HepG2 (cell line): ENCODE data around the gene MASTL. TPM values are rescaled to one million over a fixed set of nuclear protein-coding genes. Genes with fewer than 3 reads are reported as not detected.

Source experiments
- AHR ChIP-seq: IDR thresholded peaks from 2 replicates; pipeline ENCODE4 v1.6.1; 2018; ENCODE audit warnings: missing genetic modification reagents, missing compliant biosample characterization
- AKAP8 ChIP-seq: sonication (generic); formaldehyde crosslinking; IDR thresholded peaks from 2 replicates; pipeline ENCODE4 v1.5.1; 2020; ENCODE audit warnings: mild to moderate bottlenecking, missing genetic modification reagents
- FOSL2 ChIP-seq: sonication (generic); formaldehyde crosslinking; IDR thresholded peaks from 2 replicates; pipeline ENCODE4 v1.4.0; 2020; ENCODE audit warnings: missing genetic modification reagents
- FOXA3 ChIP-seq: IDR thresholded peaks from 2 replicates; pipeline ENCODE4 v1.6.1; 2016; ENCODE audit warnings: missing genetic modification reagents, missing compliant biosample characterization
- HOXA3 ChIP-seq: sonication (generic); formaldehyde crosslinking; IDR thresholded peaks from 2 replicates; pipeline ENCODE4 v1.5.0; 2020; ENCODE audit warnings: missing genetic modification reagents
- MTF1 ChIP-seq: sonication (generic); formaldehyde crosslinking; IDR thresholded peaks from 2 replicates; pipeline ENCODE4 v1.5.0; 2020; ENCODE audit warnings: missing genetic modification reagents
- MXD4 ChIP-seq: IDR thresholded peaks from 2 replicates; pipeline ENCODE4 v1.6.1; 2016; ENCODE audit warnings: mild to moderate bottlenecking, missing biosample characterization, missing genetic modification reagents
- POGZ ChIP-seq: sonication (generic); formaldehyde crosslinking; IDR thresholded peaks from 2 replicates; pipeline ENCODE4 v1.4.0; 2020; ENCODE audit warnings: mild to moderate bottlenecking, missing genetic modification reagents
- STAG1 ChIP-seq: sonication (generic); formaldehyde crosslinking; IDR thresholded peaks from 2 replicates; pipeline ENCODE4 v1.4.0; 2020; ENCODE audit warnings: missing genetic modification reagents
- ZEB1 ChIP-seq: IDR thresholded peaks from 2 replicates; pipeline ENCODE4 v1.6.1; 2012; ENCODE audit warnings: mild to moderate bottlenecking, low read depth, inconsistent platforms; ENCODE audit not compliant: insufficient replicate concordance
- ZKSCAN8 ChIP-seq: IDR thresholded peaks from 2 replicates; pipeline ENCODE4 v1.6.1; 2016; ENCODE audit warnings: borderline replicate concordance, missing genetic modification reagents, missing compliant biosample characterization
- ZMAT3 ChIP-seq: sonication (generic); formaldehyde crosslinking; conservative IDR thresholded peaks from 2 replicates; pipeline ENCODE4 v1.7.0; 2021; ENCODE audit warnings: missing genetic modification reagents
- ZMYM4 ChIP-seq: sonication (generic); formaldehyde crosslinking; IDR thresholded peaks from 2 replicates; pipeline ENCODE4 v1.8.1; 2023; ENCODE audit warnings: mild to moderate bottlenecking, missing genetic modification reagents
- ZNF275 ChIP-seq: sonication (generic); formaldehyde crosslinking; IDR thresholded peaks from 2 replicates; pipeline ENCODE4 v1.8.0; 2022; ENCODE audit warnings: missing genetic modification reagents, mild to moderate bottlenecking, inconsistent platforms, borderline replicate concordance
- ZNF737 ChIP-seq: sonication (generic); formaldehyde crosslinking; IDR thresholded peaks from 2 replicates; pipeline ENCODE4 v1.5.0; 2020; ENCODE audit warnings: missing genetic modification reagents, mild to moderate bottlenecking, borderline replicate concordance
- ZNF775 ChIP-seq: sonication (generic); formaldehyde crosslinking; IDR thresholded peaks from 2 replicates; pipeline ENCODE4 v1.4.0; 2020; ENCODE audit warnings: missing genetic modification reagents, mild to moderate bottlenecking, moderate library complexity, borderline replicate concordance
- ZNF790 ChIP-seq: sonication (generic); formaldehyde crosslinking; IDR thresholded peaks from 2 replicates; pipeline ENCODE4 v1.8.0; 2022; ENCODE audit warnings: missing genetic modification reagents, mild to moderate bottlenecking, borderline replicate concordance
- ZZZ3 ChIP-seq: sonication (generic); formaldehyde crosslinking; IDR thresholded peaks from 2 replicates; pipeline ENCODE4 v1.4.0; 2020; ENCODE audit warnings: missing genetic modification reagents, mild to moderate bottlenecking, borderline replicate concordance
- polyA plus RNA-seq, 8 experiments: library from polyadenylated mRNA; depleted of rRNA in 3 of 8; stranded (reverse) in 7 of 8; unstranded in 1 of 8; fragments of >200 nt; fragmentation: Illumina TruSeq in 4 of 8; extraction: Trizol in 4 of 8; gene quantifications; 2 replicates each; pipeline versions ENCODE4 v1.2.1 to v1.2.3, GENCODE V29; 2011 to 2016; ENCODE audit warnings: low read depth in 4 of 8, missing spikeins in 1 of 8, mixed read lengths in 1 of 8; ENCODE audit not compliant: insufficient read depth in 1 of 8
- total RNA-seq, 5 experiments: library from RNA; depleted of rRNA; stranded (reverse); fragments of >200 nt; fragmentation: Illumina TruSeq; extraction: Trizol; gene quantifications; 2 replicates each; pipeline ENCODE4 v1.2.3, GENCODE V29; 2016; ENCODE audit warnings: low read depth in 1 of 5
- TF ChIP-seq, protein P1 (sequence below): sonication (generic); formaldehyde crosslinking; IDR thresholded peaks from 2 replicates; pipeline ENCODE4 v1.5.1; 2020; ENCODE audit warnings: mild to moderate bottlenecking, missing genetic modification reagents, borderline replicate concordance
- TF ChIP-seq, protein P2 (sequence below), 2 experiments: sonication (generic) in 1 of 2; formaldehyde crosslinking in 1 of 2; IDR thresholded peaks; 2 replicates each; pipeline versions ENCODE4 v1.4.0 to v1.6.1; 2018 to 2020; ENCODE audit warnings: missing genetic modification reagents in 2 of 2, borderline replicate concordance in 1 of 2, low read depth in 1 of 2, mild to moderate bottlenecking in 1 of 2, missing biosample characterization in 1 of 2

The MASTL gene
- total and polyA plus RNA-seq, 2 of the 13 experiments (the other 11 are each of a cell fraction or from before 2014, with no cell fraction given) = 6.0 to 18.0 TPM

DNA sequence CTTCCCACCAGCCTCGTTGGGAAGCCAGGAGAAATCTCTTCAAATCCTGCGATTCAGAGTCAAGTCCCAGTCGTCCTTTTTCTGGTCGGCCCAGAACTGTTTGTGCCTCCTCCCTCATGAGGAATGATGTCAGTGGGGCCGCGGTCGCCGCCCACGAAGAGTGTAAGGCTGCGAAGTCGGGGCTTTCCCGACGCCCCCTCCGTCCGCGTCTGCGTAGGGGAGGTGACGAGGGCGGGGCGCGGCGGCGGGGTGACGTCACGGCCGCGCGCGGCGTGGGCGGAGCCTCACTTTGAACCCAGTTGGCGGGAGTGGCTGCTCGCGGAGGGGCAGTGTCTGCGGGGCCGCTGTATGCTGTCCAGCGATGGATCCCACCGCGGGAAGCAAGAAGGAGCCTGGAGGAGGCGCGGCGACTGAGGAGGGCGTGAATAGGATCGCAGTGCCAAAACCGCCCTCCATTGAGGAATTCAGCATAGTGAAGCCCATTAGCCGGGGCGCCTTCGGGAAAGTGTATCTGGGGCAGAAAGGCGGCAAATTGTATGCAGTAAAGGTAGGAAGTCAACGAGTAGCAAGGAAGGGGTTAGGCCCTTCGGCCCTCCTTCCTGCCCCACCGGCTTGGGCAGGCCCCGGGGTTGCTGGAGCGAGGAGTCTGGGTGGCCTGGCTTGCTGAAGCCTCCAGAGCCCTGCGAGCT lies at the start of gene MASTL (continued):
- peak; percentile 62; the same call in 1 of the 2 replicates for TF ChIP-seq ZMYM4 (CRISPR knock-in tag)
- no peak for TF ChIP-seq AKAP8 (CRISPR knock-in tag)
- TF ChIP-seq STAG1 (CRISPR knock-in tag) = no peak
- no peak for TF ChIP-seq MTF1
- peak; percentile 95 for TF ChIP-seq HOXA3 (CRISPR knock-in tag)
- no peak for TF ChIP-seq ZNF737 (CRISPR knock-in tag)
- TF ChIP-seq ZZZ3 = no peak
- no peak for TF ChIP-seq ZMAT3 (CRISPR knock-in tag)
- TF ChIP-seq FOXA3 (CRISPR knock-in tag) = peak; percentile 57; the same call in 1 of the 2 replicates
- TF ChIP-seq ZKSCAN8 (CRISPR knock-in tag) = 0 out of 2 replicates have a peak, but pooled peaks have one; percentile 27
- TF ChIP-seq ZNF790 (CRISPR knock-in tag) = no peak
- no peak for TF ChIP-seq POGZ (CRISPR knock-in tag)
- TF ChIP-seq ZNF275 (CRISPR knock-in tag) = no peak
- TF ChIP-seq, protein P1, sequence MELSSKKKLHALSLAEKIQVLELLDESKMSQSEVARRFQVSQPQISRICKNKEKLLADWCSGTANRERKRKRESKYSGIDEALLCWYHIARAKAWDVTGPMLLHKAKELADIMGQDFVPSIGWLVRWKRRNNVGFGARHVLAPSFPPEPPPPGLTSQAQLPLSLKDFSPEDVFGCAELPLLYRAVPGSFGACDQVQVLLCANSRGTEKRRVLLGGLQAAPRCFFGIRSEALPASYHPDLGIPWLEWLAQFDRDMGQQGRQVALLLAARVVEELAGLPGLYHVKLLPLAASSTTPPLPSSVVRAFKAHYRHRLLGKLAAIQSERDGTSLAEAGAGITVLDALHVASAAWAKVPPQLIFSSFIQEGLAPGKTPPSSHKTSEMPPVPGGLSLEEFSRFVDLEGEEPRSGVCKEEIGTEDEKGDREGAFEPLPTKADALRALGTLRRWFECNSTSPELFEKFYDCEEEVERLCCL = no peak
- TF ChIP-seq ZEB1 = no peak
- no peak for TF ChIP-seq ZNF775
- TF ChIP-seq MXD4 = peak; percentile 52
- TF ChIP-seq, protein P2, sequence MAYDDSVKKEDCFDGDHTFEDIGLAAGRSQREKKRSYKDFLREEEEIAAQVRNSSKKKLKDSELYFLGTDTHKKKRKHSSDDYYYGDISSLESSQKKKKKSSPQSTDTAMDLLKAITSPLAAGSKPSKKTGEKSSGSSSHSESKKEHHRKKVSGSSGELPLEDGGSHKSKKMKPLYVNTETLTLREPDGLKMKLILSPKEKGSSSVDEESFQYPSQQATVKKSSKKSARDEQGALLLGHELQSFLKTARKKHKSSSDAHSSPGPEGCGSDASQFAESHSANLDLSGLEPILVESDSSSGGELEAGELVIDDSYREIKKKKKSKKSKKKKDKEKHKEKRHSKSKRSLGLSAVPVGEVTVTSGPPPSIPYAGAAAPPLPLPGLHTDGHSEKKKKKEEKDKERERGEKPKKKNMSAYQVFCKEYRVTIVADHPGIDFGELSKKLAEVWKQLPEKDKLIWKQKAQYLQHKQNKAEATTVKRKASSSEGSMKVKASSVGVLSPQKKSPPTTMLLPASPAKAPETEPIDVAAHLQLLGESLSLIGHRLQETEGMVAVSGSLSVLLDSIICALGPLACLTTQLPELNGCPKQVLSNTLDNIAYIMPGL (CRISPR knock-in tag; IDR thresholded peaks at IDR 0.05; ENCODE audit: borderline replicate concordance in 1 of 2, low read depth in 1 of 2) = peak in 1 of 2 experiments; percentile 75; a peak in 2 of 4 replicates
- peak; percentile 72; the same call in 1 of the 2 replicates for TF ChIP-seq AHR (CRISPR knock-in tag)
- TF ChIP-seq FOSL2 = peak; percentile 60
